Activated T-cell treated with anti-CD3 and anti-CD28 coated beads for 24 hours (primary cell): ENCODE data around the gene SH3RF2.

Experiments
- DNase-seq: peaks from one replicate; pipeline ENCODE4 v3.0.0-alpha.2; 2020; ENCODE audit warnings: low read depth

The SH3RF2 gene

DNA sequence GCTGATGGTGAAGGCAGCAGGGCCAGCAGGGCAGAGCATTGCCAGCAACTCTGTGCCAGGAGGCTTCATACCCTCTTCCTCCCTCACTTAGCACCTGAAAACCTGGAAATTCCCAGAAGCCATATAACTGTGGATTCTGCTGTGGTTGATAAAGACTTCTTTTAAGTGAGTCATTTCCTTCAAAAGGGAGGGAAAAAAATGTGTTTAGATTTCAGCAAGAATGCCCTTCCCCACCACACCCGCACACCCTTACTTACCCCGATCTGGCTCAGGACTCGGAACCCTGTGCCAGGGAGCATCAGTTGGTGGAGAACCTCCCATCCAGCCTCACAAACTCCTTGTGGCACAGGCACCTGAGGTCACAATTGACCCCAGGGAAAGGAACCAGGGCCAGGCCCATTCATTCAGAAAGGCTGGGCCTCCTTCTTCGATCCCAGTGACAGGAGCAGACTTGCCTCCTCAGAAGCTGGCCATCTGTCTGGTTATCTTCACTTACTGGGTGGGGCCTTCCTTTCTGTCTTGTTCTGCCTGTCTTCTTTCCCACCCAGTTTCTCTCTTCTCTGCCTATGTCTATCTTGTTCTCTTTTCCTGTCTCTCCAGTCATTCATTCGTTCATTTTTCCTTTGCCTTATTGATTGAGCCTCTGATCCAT, 106.4 kb downstream of the SH3RF2 start:
- no peak for DNase-seq

DNA sequence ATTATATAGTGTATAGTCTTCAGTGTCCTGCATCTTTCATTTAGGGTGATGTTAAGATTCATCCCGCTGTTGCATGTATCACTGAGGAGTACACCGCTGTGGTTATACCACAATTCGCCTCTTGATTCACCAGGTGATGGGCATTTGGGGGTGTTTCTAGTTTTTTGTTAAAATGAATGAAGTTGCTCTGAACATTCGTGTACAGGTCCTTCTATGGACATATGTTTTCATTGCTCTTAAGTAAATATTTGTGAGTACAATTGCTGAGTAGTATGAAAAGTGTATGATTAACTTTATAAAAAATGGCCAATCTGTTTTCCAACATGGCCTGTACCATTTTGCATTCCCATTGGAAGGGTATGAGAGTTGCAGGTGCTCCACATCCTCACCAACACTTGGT, 107.3 kb downstream of the SH3RF2 start:
- no peak for DNase-seq

DNA sequence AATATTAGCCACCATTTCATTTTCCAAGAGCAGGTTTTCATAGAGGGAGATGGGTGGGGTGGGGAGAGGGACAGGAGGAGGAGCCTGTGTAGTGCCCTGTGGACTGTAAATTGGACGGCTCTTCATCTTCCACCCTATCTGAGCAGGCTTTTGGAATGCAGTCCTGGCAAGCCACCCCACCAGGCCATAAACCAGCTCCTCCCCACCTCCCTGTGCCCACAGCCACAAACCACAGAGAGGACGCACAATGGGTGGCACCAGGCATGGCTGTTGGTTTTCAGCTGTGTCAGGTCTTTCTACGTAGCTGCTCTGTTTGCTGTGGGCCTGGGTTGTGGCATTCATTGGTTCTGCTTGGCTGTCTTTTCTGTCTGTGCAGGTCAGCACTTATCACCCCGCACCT, 111.0 kb downstream of the SH3RF2 start:
- DNase-seq, result no peak

DNA sequence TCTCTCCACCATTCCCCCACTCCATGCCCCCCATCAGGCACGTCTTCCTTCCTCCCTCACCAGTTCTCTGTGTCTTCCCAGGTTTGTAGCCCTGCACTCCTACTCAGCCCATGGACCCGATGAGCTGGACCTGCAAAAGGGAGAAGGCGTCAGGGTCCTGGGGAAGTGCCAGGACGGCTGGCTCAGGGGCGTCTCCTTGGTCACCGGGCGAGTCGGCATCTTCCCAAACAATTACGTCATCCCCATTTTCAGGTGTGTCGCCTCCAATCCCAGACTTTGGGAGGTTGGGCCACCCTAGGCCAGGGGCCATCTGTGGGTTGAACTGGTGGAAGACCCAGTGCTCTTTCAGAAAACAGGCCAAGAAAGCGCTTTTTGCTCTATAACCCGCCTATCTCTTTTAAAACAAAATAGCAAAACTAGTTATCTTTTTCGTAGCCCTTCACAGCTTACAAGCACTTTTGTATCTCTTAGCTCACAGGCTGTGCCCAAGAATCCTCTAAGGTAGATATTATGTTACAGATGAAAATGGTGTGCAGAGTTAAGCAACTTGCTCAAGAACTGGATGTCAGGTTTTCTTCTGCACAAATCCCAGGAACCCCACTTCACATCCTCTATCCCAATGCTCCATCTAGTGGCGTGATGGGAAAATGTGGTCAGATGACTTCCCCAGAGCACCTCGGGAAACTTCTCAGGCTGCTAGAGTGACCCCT, 112.8 kb downstream of the SH3RF2 start:
- DNase-seq, result peak; percentile 7

DNA sequence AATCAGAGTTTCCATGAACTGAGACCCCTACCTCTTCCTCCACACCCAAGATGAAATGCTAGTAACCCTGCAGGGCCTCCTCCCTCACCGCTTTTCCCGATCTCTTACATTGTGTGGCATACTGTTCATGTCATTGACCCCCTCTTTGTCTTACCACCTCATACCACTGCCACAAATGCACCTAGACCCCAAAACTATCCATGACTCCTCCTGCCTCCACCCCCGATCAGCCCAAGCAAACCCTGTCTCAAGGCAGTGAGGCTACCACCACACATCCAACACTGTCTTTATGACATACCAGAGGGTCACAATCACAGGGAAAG, 113.3 kb downstream of the SH3RF2 start:
- DNase-seq, result no peak

DNA sequence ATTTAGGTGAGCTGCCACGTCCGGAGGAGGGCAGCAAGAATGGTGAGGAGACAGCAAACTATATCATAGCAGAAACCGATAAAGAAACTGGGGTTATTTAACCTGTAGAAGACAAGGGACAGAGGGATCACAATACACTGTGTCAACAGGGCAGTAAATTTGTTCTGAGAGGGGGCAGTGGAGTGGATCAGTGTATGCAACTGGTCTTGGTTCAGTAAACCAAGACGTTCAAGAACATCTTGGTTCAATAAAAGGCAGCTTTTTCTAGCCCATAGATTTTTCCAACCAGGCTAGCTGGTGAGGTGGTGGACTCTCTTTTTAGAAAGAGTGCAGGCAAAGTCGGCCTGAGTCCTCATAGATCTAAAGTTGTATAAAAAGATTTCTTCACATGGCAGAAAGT, 113.7 kb downstream of the SH3RF2 start:
- no peak for DNase-seq

DNA sequence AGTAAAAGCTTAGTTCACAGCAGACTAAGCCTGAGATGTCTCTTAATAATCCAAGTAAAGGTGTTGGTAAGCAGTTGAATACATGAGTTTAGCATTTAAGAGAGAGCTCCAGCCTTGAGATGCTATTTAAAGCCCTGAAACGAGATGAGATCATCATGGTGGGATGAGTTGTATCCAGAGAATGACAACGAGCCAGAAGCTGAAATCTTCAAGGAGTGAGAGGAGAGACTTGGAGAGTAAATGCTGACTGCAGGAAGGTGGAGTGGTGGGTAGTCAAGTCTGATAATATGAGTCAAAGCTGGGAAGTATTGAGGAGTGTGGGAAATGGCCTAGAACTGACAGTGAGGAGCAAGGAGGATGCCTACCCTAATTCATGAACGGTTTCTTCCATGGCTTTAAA, 115.3 kb downstream of the SH3RF2 start:
- DNase-seq, result no peak

DNA sequence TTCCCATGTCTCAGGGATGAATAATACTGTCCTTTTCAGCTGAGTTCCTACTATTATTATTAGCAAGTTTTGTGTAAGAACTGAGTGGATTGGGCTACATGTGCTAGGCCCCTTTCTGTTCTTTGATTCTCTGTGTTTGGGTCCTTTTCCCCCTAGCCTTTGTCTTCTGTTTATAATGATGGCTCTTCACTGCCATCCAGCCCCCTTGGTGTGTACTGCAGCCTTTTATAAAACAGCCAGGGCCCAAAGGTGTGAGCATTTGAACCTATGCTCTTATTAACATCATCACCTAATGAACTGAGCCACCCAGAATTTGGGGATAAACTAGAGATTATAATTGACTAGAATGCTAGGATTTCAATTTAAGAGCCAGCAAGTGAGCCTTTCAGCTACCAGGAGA, 116.4 kb downstream of the SH3RF2 start:
- no peak for DNase-seq

DNA sequence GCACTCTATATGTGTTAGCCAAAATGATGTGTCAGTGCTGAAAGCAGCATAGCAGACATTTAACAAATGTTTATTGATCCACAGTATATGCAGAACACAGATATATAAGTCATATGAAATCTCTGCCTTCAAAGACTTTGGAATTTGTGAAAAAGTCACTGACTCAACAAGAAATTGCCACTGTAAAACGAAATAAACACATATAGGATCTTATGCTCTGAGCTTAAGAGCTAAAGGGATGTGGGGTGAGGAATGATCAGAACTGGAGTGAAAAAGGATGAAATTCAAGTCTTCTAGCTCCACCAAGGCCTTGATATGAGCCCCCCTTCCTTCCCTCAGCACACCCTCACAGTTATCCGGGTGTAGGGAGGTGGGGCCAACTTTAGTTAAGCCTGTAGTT, 119.1 kb downstream of the SH3RF2 start:
- no peak for DNase-seq

DNA sequence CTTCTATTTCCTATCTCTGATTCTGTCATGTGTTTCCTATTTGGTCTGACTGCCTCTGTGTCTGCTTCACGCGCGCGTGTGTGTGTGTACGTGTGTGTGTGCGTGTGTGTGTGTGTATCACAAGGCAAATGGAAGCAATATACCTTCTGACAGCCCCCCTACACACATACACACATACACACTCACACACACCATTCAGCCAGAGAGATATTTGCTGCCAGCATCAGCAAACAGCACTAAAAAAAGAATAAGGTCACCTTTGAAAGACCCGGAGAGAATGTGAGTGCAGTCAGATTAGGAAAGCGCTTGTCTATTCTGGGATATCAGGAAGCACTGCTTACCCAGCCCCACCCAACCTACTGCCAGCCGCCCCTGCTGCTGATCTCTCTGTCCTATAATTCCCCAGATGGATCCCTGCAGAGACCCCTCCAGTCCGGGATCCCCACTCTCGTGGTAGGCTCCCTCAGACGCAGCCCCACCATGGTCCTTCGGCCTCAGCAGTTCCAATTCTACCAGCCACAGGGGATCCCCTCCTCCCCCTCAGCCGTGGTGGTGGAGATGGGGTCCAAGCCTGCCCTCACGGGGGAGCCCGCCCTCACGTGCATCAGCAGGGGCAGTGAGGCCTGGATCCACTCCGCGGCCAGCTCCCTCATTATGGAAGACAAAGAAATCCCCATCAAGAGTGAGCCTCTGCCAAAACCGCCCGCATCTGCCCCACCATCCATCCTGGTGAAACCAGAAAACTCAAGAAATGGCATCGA, 123.3 kb downstream of the SH3RF2 start:
- no peak for DNase-seq

DNA sequence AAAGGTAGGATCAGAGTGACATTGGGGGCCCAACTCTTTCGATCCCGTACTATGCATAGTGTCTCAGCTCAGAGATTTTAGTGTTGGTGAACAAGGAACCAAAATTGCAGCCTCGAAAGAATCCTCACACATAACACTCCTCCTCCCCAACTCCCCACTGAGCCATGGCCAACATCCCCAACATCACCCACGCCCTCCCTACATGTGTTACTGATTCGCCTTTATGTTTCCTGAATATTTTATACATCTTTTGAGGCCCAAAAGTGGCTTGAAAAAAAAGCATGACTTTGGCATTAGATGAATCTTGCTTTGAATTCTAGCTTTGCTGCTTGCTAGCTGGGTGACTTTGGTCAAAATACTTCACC, 123.8 kb downstream of the SH3RF2 start:
- no peak for DNase-seq

DNA sequence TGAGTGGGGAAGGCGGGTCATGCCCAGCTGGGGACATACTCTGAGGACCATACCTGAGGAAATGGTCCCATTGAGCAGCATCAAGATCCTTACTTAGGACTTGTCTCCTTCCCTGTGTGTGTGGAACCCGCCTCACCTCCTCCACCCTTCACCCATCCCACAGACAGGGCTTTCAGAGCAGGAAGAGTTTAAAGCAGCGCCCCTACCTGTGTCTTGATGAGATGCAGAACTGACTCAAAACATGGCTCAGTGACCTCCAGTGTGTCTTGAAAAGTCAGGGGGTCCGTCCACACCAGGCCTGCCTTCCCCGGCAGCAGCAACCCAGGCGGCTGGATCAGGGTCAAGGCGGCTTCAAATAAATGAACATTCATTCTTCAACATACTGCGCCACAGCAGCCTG, 130.6 kb downstream of the SH3RF2 start:
- DNase-seq, result no peak

DNA sequence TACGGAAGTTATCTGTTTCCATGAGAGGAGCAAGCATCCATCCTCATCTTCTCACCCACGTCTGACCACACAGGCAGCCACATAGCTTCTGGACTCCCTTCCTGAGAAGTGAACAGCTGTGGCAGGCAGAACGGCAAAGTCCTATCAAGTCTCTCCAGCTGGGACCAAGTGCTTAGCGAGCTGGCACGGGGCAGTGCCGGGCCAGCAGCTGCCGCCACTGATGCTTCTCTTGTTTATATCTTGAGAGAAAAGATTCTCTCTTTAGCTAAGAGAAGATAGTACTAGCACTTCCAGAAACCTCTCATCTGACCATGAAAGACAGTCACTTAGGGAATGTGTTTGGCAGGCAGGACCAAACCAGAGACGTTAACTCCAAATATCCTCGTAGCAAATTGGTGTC, 131.8 kb downstream of the SH3RF2 start:
- no peak for DNase-seq

DNA sequence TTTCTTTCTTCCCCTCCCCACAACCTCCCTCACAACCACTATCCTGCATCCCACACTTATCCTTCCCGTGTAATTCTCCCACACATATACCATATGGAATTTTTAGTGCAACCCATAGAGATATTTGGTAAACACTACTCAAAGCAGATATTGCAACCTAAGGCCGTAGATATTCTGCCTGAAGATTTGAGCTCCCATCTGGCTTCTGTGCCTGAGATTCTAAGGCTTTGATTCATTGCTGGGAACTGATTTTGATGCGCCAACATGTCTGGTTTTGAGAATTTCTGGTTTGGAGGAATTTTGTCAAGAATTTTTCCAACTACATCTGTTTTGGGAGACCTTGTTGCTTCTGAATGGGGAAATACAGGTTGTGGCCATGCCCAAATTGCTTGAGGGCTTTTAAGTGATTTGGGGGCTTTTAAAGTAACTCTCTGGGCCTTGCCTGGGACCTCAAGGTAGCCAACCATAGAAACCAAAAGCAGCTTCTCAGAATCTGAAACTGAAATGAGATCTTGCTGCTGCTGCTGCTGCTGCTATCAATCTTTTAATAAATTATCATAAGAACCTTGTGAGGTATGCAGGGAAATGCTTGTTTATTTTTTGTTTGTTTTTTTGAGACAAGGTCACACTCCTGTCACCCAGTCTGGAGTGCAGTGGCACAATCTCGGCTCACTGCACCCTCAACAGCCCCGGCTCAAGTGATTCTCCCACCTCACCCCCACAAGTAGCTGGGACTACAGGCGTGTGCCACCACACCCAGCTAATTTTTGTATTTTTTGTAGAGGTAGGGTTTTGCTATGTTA, 132.8 kb downstream of the SH3RF2 start:
- no peak for DNase-seq

DNA sequence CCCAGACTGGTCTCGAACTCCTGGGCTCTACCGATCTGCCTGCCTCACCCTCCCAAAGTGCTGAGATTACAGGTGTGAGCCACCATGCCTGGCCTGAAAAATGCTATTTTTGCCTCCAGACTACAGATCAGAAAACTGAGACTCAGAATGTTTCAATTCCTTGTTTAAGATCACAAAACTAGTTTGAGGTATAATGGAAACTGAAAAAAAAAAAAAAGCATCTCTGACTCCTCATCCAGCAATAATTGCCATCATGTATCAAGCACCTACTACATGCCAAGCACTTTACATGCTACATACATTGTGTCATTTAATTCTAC, 133.4 kb downstream of the SH3RF2 start:
- no peak for DNase-seq

DNA sequence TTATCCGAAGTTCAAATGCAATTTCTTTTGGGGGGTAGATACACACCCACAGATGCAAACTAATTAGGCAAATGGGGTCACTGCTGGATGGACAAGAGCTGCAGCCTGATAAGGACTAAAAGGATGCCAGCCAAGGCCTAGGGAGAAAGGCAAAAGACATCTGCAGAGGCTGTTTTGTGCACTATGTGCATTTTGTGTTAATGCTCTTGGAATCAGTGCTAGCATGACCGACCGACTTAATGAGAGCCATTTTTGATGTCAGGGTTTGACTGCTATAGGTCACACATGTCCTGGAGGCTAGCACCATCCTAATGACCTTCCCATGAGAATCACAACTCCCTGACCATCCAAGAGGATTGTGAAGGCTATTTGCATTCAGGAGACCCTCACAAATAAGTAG, 134.4 kb downstream of the SH3RF2 start:
- DNase-seq, result no peak

DNA sequence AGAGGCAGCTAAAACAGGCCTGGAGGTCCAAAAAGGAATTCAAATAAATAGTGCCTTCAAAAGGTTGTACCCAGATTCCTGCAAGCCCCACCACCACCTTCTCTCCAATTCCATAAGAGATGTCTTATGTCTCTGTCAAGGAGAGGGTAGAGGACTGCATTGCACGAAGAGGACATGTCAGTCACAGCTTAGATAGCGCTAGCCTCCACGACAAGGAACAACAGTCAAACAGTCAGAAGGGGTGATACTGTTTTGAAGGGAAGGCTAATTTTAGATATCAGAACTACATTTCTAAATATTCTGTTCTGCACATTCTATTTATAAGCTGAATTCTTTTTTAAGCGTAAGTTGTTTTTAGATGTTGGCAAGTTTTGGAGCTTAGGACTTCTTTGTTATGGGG, 134.8 kb downstream of the SH3RF2 start:
- no peak for DNase-seq

DNA sequence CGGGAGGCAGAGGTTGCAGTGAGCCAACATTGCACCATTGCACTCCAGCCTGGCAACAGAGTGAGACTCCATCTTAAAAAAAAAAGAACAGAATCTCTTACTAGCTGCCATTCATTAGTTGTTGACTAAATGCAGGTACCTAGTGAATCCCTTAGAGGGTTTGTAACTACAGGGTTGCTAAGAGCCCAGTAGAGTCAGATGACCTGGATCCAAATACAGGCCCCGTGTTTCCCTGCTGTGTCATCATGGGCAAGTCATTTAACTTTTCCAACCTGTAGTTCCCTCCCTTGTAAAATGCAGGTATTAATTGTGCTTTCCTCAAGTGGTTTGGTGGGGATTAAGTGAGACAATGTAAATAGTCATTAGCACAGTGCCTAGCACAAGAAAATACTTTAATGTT, 136.2 kb downstream of the SH3RF2 start:
- DNase-seq, result no peak

DNA sequence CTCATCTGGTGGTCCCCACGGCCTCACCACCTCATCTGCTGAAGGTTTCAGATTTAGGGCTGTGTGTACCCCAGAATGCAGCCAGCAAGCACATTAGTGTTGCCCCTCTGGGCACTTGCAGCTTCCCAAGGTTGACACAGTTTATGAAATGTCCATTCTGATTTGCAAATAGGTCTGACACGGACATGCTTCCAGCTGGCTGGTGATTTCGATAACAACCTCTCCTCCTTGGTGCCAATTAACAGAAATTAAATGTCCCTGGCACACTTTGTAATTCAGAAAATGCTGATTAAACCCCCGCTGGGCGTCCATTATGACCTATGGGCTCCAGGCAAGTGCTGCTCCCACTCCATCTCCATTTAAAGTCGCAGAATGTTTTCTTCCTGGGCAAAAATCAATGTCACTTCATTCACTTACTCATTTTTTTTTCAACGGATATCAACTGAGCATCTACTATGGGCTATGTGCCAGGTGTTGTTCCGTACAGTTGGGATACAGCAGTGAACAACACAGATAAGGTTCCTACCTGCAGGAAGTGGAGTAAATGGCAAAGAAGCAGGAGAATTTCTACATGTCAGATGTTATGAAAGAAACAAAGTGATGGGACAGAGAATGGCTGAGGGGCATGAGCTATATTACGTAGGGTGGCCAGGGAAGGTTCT, 137.0 kb downstream of the SH3RF2 start:
- DNase-seq, result no peak

DNA sequence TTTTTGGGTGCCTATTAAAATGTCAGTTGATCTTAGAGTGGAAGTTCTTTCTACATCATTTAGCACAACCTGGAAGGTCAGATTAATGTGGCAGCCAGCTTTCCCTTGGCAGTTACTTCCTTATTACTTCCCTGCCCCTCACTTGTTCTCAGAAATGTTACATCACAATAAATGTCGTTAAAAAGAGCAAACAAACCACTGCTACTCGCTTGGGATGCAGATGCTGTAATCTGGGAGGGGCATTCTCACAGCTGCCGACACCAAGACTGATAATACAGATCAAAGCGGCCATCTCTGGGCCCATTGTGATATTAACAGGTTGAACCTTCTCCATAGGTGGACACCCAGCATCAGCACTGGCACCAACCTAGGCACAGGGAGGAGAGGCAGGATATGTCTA, 139.7 kb downstream of the SH3RF2 start:
- no peak for DNase-seq

DNA sequence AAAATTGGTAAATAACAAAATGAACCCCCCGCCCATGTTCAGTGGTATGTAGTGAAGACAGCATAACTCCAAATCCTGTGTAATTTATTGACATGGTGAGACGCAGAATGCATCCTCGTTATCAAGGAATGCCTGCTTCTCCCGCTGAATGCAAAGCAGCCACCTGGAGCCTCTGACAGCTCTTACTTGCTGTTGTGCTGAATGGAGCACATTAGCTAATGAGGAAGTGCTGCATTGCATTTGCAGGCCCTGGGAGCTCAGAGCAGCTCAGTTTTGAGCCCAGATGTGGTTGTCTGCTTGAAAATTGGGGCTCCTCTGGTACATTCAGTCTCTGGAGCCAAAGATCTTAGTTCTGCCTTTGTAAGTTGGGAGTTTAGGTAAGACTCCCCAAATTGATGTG, 140.1 kb downstream of the SH3RF2 start:
- no peak for DNase-seq

DNA sequence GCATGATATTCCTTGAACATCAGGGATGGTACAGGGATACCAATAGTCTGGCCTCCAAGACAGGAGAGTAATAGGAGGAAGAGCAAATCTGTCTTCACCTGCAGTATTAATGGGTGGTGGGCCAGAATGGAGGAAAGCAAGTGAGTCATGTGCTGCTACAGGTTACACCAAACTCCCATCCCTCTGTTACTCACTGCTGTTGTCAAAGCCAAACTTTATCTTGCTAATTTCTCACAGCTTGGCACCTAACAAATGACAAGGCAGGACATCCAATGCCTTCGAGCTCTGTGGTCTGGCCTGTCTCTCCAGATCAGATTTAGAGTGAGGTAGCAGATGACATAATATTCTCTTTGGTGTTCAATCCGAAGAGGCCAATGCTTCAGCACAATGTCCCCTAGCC, 142.2 kb downstream of the SH3RF2 start:
- no peak for DNase-seq
